NK-92 (cell line): ENCODE measurements around the gene TSPYL1.

Experiments
- DNase-seq: peaks from one replicate; lab custom pipeline; 2025; ENCODE audit not compliant: unreplicated experiment; lab: John Stamatoyannopoulos, UW

The TSPYL1 gene

GRCh38 chr6:116265041-116265829, 14.5 kb downstream of the TSPYL1 start:
- no peak for DNase-seq

GRCh38 chr6:116263353-116263752, 16.4 kb downstream of the TSPYL1 start:
- DNase-seq, result no peak

GRCh38 chr6:116258520-116258919, 21.2 kb downstream of the TSPYL1 start:
- no peak for DNase-seq

GRCh38 chr6:116256694-116257093, 23.0 kb downstream of the TSPYL1 start:
- DNase-seq, result no peak

- no peak for DNase-seq
Measured at GRCh38 chr6:116255246-116255800, 24.4 kb downstream of the TSPYL1 start.

- DNase-seq, result no peak
Measured at GRCh38 chr6:116254297-116255056, 25.3 kb downstream of the TSPYL1 start.

GRCh38 chr6:116253505-116254296, 26.0 kb downstream of the TSPYL1 start, which contains the start of gene TSPYL4:
TSPYL4 (minus strand) TSS chr6:116254075; CDS start chr6:116254008, 67 bp downstream.
- DNase-seq, result peak; percentile 45

- no peak for DNase-seq
Measured at GRCh38 chr6:116253188-116253504, 26.6 kb downstream of the TSPYL1 start.

- DNase-seq, result no peak
Measured at GRCh38 chr6:116251568-116252384, 28.0 kb downstream of the TSPYL1 start.

GRCh38 chr6:116248577-116248976, 31.2 kb downstream of the TSPYL1 start:
- DNase-seq, result no peak

GRCh38 chr6:116247285-116247684, 32.4 kb downstream of the TSPYL1 start:
- no peak for DNase-seq

- no peak for DNase-seq
Measured at GRCh38 chr6:116246089-116246488, 33.6 kb downstream of the TSPYL1 start.

- no peak for DNase-seq
Measured at GRCh38 chr6:116244284-116244683, 35.4 kb downstream of the TSPYL1 start.

GRCh38 chr6:116239856-116240255, 39.9 kb downstream of the TSPYL1 start:
- no peak for DNase-seq

GRCh38 chr6:116239256-116239655, 40.5 kb downstream of the TSPYL1 start:
- no peak for DNase-seq

- no peak for DNase-seq
Measured at GRCh38 chr6:116238083-116238482, 41.6 kb downstream of the TSPYL1 start.

GRCh38 chr6:116234689-116235088, 45.0 kb downstream of the TSPYL1 start:
- DNase-seq, result no peak

- no peak for DNase-seq
Measured at GRCh38 chr6:116229287-116229913, 50.3 kb downstream of the TSPYL1 start.
